ENCODE data around the gene MSRB1.

Gene MSRB1, protein sequence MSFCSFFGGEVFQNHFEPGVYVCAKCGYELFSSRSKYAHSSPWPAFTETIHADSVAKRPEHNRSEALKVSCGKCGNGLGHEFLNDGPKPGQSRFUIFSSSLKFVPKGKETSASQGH

DNA sequence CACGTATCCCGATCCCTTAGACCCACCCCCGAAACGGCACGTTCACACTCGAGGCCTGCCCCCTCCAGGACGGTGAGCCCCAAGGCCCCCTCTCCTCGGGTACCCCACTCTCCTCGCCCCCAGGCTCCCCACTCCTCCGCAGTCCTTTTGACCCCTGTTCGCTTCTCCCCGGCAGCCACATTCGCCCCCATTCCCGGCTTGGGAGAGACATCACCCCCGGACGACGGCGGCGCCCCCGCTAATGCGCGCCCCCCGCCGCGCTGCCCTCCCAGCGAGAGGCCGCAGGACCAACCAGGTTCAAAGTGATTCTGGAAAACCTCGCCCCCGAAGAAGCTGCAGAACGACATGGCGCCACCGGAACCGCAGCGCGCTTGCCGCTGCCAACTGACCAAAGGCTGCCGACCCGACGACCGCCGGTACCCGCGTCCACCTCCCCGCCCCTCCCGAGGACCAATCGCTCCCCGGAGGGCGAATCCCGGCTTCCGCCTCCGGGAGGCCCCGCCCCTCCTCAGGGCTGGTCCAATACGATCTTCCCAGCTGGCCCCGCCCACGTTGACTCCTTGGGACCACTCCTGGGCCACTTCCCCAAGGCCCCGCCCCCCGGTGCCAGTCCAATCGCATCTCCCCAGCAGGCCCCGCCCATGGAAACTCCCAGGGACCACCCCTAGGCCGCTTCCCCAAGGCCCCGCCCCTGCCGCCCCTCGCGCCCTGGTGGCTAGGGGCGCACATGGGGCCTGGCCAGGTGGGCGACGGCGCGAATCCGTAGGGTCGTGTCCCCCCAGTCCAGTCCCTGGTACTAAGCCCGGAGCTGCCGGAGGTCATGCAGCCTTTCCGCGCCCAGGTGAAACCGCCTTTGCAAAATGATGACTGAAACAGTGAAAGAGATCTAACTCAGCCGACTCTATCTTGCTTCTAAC lies at the start of gene MSRB1:
Gene MSRB1, minus strand, starts transcription at position 390 of the 917 bp plus-strand sequence. Its CDS starts 43 bp downstream, at position 347.
- H3K4me3 ChIP-seq (replicated peaks; ENCODE audit: low read depth, low read length) = peak within 1 kb of the TSS; percentile 79
- TF ChIP-seq, protein P1, sequence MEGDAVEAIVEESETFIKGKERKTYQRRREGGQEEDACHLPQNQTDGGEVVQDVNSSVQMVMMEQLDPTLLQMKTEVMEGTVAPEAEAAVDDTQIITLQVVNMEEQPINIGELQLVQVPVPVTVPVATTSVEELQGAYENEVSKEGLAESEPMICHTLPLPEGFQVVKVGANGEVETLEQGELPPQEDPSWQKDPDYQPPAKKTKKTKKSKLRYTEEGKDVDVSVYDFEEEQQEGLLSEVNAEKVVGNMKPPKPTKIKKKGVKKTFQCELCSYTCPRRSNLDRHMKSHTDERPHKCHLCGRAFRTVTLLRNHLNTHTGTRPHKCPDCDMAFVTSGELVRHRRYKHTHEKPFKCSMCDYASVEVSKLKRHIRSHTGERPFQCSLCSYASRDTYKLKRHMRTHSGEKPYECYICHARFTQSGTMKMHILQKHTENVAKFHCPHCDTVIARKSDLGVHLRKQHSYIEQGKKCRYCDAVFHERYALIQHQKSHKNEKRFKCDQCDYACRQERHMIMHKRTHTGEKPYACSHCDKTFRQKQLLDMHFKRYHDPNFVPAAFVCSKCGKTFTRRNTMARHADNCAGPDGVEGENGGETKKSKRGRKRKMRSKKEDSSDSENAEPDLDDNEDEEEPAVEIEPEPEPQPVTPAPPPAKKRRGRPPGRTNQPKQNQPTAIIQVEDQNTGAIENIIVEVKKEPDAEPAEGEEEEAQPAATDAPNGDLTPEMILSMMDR (IDR thresholded peaks at IDR 0.05; ENCODE audit: insufficient read depth, low read length, poor library complexity, severe bottlenecking) = no peak
- peak; percentile 97 for DNase-seq (ENCODE audit: extremely low read depth, insufficient read length)
- H3K36me3 ChIP-seq (ENCODE audit: control insufficient read depth, insufficient read depth, low read length) = peaks cover 19% of the 10 kb centered on the region
- no peaks in the 10 kb centered on the region for H3K27me3 ChIP-seq (replicated peaks; ENCODE audit: control insufficient read depth, insufficient read depth, low read length)

GRCh38 chr16:1991948-1992703 lies 49.1 kb upstream of the MSRB1 start:
- peak; percentile 92 for DNase-seq (ENCODE audit: extremely low read depth, insufficient read length)
- Histone ChIP-seq H3K36me3 (ENCODE audit: control insufficient read depth, insufficient read depth, low read length) (peaks cover 3% of the 10 kb centered on the region), H3K4me3 (replicated peaks; ENCODE audit: low read depth, low read length) (peak overlapping the region; percentile 27), H3K27me3 (replicated peaks; ENCODE audit: control insufficient read depth, insufficient read depth, low read length) (no peaks in the 10 kb centered on the region)
- TF ChIP-seq, protein P1 (IDR thresholded peaks at IDR 0.05; ENCODE audit: insufficient read depth, low read length, poor library complexity, severe bottlenecking) = no peak

- TF ChIP-seq, protein P1 (IDR thresholded peaks at IDR 0.05; ENCODE audit: insufficient read depth, low read length, poor library complexity, severe bottlenecking) = no peak
- H3K4me3 ChIP-seq (replicated peaks; ENCODE audit: low read depth, low read length) = peak overlapping the region; percentile 27
- H3K27me3 ChIP-seq (replicated peaks; ENCODE audit: control insufficient read depth, insufficient read depth, low read length) = no peaks in the 10 kb centered on the region
- H3K36me3 ChIP-seq (ENCODE audit: control insufficient read depth, insufficient read depth, low read length) = peaks cover 2% of the 10 kb centered on the region
- no peak for DNase-seq (ENCODE audit: extremely low read depth, insufficient read length)
Measured at GRCh38 chr16:1991588-1991947, 48.6 kb upstream of the MSRB1 start.

DNA sequence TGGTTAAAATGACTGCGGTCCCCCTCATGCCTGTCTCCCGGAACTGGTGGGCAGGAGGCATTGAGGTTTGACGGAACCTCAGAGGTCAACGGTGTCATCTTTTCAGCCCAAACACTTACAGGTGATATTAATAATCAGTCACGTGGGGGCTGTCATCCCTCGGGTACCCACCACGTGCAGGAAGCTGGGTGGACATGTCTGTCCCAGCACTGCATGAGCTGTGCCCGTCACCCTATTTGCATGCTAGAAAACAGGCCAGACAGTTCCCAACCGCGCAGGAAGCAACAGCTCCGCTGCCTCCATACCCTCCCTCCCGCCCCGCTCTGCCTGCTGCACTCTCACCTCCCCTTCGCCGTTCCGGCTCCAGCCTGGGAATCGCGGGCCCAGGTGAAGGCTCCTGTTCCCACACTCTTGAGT lies 48.1 kb upstream of the MSRB1 start:
- no peaks in the 10 kb centered on the region for H3K27me3 ChIP-seq (replicated peaks; ENCODE audit: control insufficient read depth, insufficient read depth, low read length)
- TF ChIP-seq, protein P1 (IDR thresholded peaks at IDR 0.05; ENCODE audit: insufficient read depth, low read length, poor library complexity, severe bottlenecking) = no peak
- H3K4me3 ChIP-seq (replicated peaks; ENCODE audit: low read depth, low read length) = peak overlapping the region; percentile 61
- H3K36me3 ChIP-seq (ENCODE audit: control insufficient read depth, insufficient read depth, low read length) = peaks cover 5% of the 10 kb centered on the region
- DNase-seq (ENCODE audit: extremely low read depth, insufficient read length) = peak; percentile 76

GRCh38 chr16:1990351-1991134 lies 47.5 kb upstream of the MSRB1 start:
- peaks cover 11% of the 10 kb centered on the region for H3K36me3 ChIP-seq (ENCODE audit: control insufficient read depth, insufficient read depth, low read length)
- no peak for DNase-seq (ENCODE audit: extremely low read depth, insufficient read length)
- H3K27me3 ChIP-seq (replicated peaks; ENCODE audit: control insufficient read depth, insufficient read depth, low read length) = no peaks in the 10 kb centered on the region
- peak overlapping the region; percentile 61 for H3K4me3 ChIP-seq (replicated peaks; ENCODE audit: low read depth, low read length)
- TF ChIP-seq, protein P1 (IDR thresholded peaks at IDR 0.05; ENCODE audit: insufficient read depth, low read length, poor library complexity, severe bottlenecking) = no peak
